A549 (cell line): ENCODE results near the gene MAD1L1. TPM values are rescaled to one million over a fixed set of nuclear protein-coding genes. Genes with fewer than 3 reads are reported as not detected.

ENCODE experiments used
- ATAC-seq, 2 experiments: fragments of 200-7000 bp in 1 of 2; fragments of >200 bp in 1 of 2; cut with Nextera tagmentation in 1 of 2; cut with Tn5 transposase in 1 of 2; 3 replicates each; pipeline versions ENCODE4 v1.8.0 to v1.9.1; 2018 to 2020; ENCODE audit warnings: mild to moderate bottlenecking in 1 of 2, moderate library complexity in 1 of 2
- CTCF ChIA-PET: fragments of 300-600 bp; sonication (Branson Sonifier 250); formaldehyde crosslinking; extraction: SDS; loops from one replicate; lab custom pipeline; 2021; ENCODE audit warnings: antibody characterized with exemption, inconsistent platforms; lab: Yijun Ruan, JAX
- POLR2A ChIA-PET: fragments of 350-600 bp; formaldehyde crosslinking; extraction: SDS; loops from one replicate; lab custom pipeline; 2021; ENCODE audit warnings: antibody characterized with exemption, inconsistent platforms; lab: Yijun Ruan, JAX
- DNase-seq, 2 experiments: peaks; one replicate each; pipeline versions ENCODE4 v3.0.0 to v3.0.0-alpha.2; 2011 to 2016; ENCODE audit warnings: low read depth in 1 of 2, low spot score in 1 of 2
- FAIRE-seq: peaks from 2 replicates; lab custom pipeline; 2011; peaks lifted over from hg19 to GRCh38; lab: Jason Lieb, UNC
- H3K27ac ChIP-seq, 2 experiments: fragments of >200 bp; sonication (Bioruptor Twin); formaldehyde crosslinking; 3 replicates each; pipeline ENCODE4 v1.5.1; 2016 to 2017
- H3K4me1 ChIP-seq: fragments of >200 bp; sonication (Bioruptor Twin); formaldehyde crosslinking; 3 replicates; pipeline ENCODE4 v1.6.1; 2016
- H3K4me2 ChIP-seq: fragments of >200 bp; sonication (Bioruptor Twin); formaldehyde crosslinking; 3 replicates; pipeline ENCODE4 v1.6.1; 2016
- H3K4me3 ChIP-seq: fragments of >200 bp; sonication (Bioruptor Twin); formaldehyde crosslinking; 3 replicates; pipeline ENCODE4 v1.5.1; 2016
- H3K9me3 ChIP-seq: fragments of >200 bp; sonication (Bioruptor Twin); formaldehyde crosslinking; 3 replicates; pipeline ENCODE4 v1.6.1; 2016
- CBX2 ChIP-seq: fragments of 200-600 bp; sonication (generic); IDR thresholded peaks from 2 replicates; pipeline ENCODE4 v1.6.1; 2016; ENCODE audit warnings: low read depth, mild to moderate bottlenecking, borderline replicate concordance
- CHD2 ChIP-seq: fragments of 150-350 bp; IDR thresholded peaks from 2 replicates; pipeline ENCODE4 v1.6.1; 2014; ENCODE audit warnings: low read length; ENCODE audit not compliant: partially characterized antibody
- EHF ChIP-seq: fragments of 250-450 bp; sonication (Bioruptor Pico); IDR thresholded peaks from 2 replicates; pipeline ENCODE4 v1.5.0; 2020; ENCODE audit warnings: mild to moderate bottlenecking
- EP300 ChIP-seq, 2 experiments: fragments of >200 bp; sonication (Bioruptor Twin); formaldehyde crosslinking; IDR thresholded peaks; 2 replicates in 1 of 2; 3 replicates in 1 of 2; pipeline ENCODE4 v1.6.1; 2016 to 2017
- ESRRA ChIP-seq: fragments of 150-350 bp; IDR thresholded peaks from 2 replicates; pipeline ENCODE4 v1.6.1; 2014; ENCODE audit warnings: mild to moderate bottlenecking, low read length, borderline replicate concordance
- FOSL2 ChIP-seq, 2 experiments: fragments of 450-650 bp in 1 of 2; fragments of >200 bp in 1 of 2; sonication (Bioruptor Twin) in 1 of 2; formaldehyde crosslinking; IDR thresholded peaks; 2 replicates each; pipeline versions ENCODE4 v1.5.0 to v1.6.1; 2016 to 2020; ENCODE audit warnings: mild to moderate bottlenecking in 1 of 2, moderate library complexity in 1 of 2
- GATA3 ChIP-seq: IDR thresholded peaks from 2 replicates; pipeline ENCODE4 v1.6.1; 2012; ENCODE audit warnings: borderline replicate concordance
- HDAC2 ChIP-seq: fragments of 200-600 bp; sonication (generic); IDR thresholded peaks from 2 replicates; pipeline ENCODE4 v1.6.1; 2016
- HEYL ChIP-seq: fragments of 250-450 bp; sonication (Bioruptor Pico); IDR thresholded peaks from 2 replicates; pipeline ENCODE4 v1.8.0; 2021; ENCODE audit warnings: mild to moderate bottlenecking, moderate library complexity
- HOXA7 ChIP-seq: fragments of 250-450 bp; sonication (Bioruptor Pico); IDR thresholded peaks from 2 replicates; pipeline ENCODE4 v1.5.0; 2020; ENCODE audit warnings: mild to moderate bottlenecking, moderate library complexity
- HOXB5 ChIP-seq: fragments of 250-450 bp; sonication (Bioruptor Pico); IDR thresholded peaks from 2 replicates; pipeline ENCODE4 v1.5.0; 2020; ENCODE audit warnings: mild to moderate bottlenecking, moderate library complexity
- JUNB ChIP-seq: fragments of >200 bp; sonication (Bioruptor Twin); formaldehyde crosslinking; IDR thresholded peaks from 2 replicates; pipeline ENCODE4 v1.6.1; 2016
- NFE2L2 ChIP-seq: fragments of 150-350 bp; conservative IDR thresholded peaks from 2 replicates; pipeline ENCODE4 v1.6.1; 2014; ENCODE audit warnings: low read length
- POLR2A ChIP-seq: IDR thresholded peaks from 2 replicates; pipeline ENCODE4 v1.6.1; 2012; ENCODE audit warnings: mild to moderate bottlenecking, low read length
- RCOR1 ChIP-seq: fragments of 150-350 bp; IDR thresholded peaks from 2 replicates; pipeline ENCODE4 v1.6.1; 2014; ENCODE audit warnings: antibody characterized with exemption, low read length, low read depth
- RNF2 ChIP-seq: fragments of 200-600 bp; sonication (generic); IDR thresholded peaks from 2 replicates; pipeline ENCODE4 v1.6.1; 2016; ENCODE audit warnings: low read depth, mild to moderate bottlenecking, antibody characterized with exemption, moderate library complexity, borderline replicate concordance
- SMC3 ChIP-seq: fragments of >200 bp; sonication (Bioruptor Twin); formaldehyde crosslinking; IDR thresholded peaks from 3 replicates; pipeline ENCODE4 v1.6.1; 2018; ENCODE audit warnings: inconsistent platforms
- TP53 ChIP-seq: fragments of 250-450 bp; sonication (Bioruptor Pico); IDR thresholded peaks from 2 replicates; pipeline ENCODE4 v1.5.0; 2021; ENCODE audit warnings: mild to moderate bottlenecking, moderate library complexity
- ZFP36 ChIP-seq: fragments of 450-650 bp; IDR thresholded peaks from 2 replicates; pipeline ENCODE4 v1.6.1; 2014; ENCODE audit warnings: borderline replicate concordance; ENCODE audit not compliant: partially characterized antibody
- ZNF302 ChIP-seq: fragments of 250-450 bp; sonication (Bioruptor Pico); IDR thresholded peaks from 2 replicates; pipeline ENCODE4 v1.9.0; 2021; ENCODE audit warnings: inconsistent platforms, mild to moderate bottlenecking, moderate library complexity
- WGBS: methylation state at CpG from one replicate; pipeline ENCODE4 v1.1.6; 2017; ENCODE audit errors: missing lambda C conversion rate; 5-methylcytosine and 5-hydroxymethylcytosine counted together
- polyA plus RNA-seq, 4 experiments: library from polyadenylated mRNA; depleted of rRNA in 3 of 4; stranded (reverse); fragments of >200 nt; fragmentation: RNase III in 1 of 4; extraction: RNeasy Plus Mini Kit Qiagen cat#74134 plus additional on column Dnase treatment in 1 of 4; gene quantifications; 2 replicates in 3 of 4; 3 replicates in 1 of 4; pipeline ENCODE4 v1.2.3, GENCODE V29; 2011 to 2017
- TF ChIP-seq, protein P1 (sequence below): fragments of 200-600 bp; sonication (generic); IDR thresholded peaks from 2 replicates; pipeline ENCODE4 v1.6.1; 2016; ENCODE audit warnings: antibody characterized with exemption, mild to moderate bottlenecking, moderate library complexity
- TF ChIP-seq, protein P2 (sequence below): IDR thresholded peaks from 2 replicates; pipeline ENCODE4 v1.6.1; 2012
- TF ChIP-seq, protein P3 (sequence below): IDR thresholded peaks from 2 replicates; pipeline ENCODE4 v1.6.1; 2012
- TF ChIP-seq, protein P4 (sequence below): fragments of 450-650 bp; IDR thresholded peaks from 2 replicates; pipeline ENCODE4 v1.6.1; 2014; ENCODE audit warnings: antibody characterized with exemption
- TF ChIP-seq, protein P5 (sequence below): IDR thresholded peaks from 2 replicates; pipeline ENCODE4 v1.6.1; 2012; ENCODE audit warnings: low read depth, borderline replicate concordance
- TF ChIP-seq, protein P6 (sequence below): fragments of >200 bp; sonication (Bioruptor Twin); formaldehyde crosslinking; IDR thresholded peaks from 3 replicates; pipeline ENCODE4 v1.6.1; 2016
- TF ChIP-seq, protein P7 (sequence below): fragments of 150-350 bp; IDR thresholded peaks from 2 replicates; pipeline ENCODE4 v1.6.1; 2014; ENCODE audit warnings: low read depth, mild to moderate bottlenecking, low read length
- TF ChIP-seq, protein P8 (sequence below): fragments of 250-450 bp; sonication (Bioruptor Pico); IDR thresholded peaks from 2 replicates; pipeline ENCODE4 v1.5.0; 2020; ENCODE audit warnings: low read depth, mild to moderate bottlenecking, moderate library complexity
- TF ChIP-seq, protein P9 (sequence below): fragments of >200 bp; sonication (Bioruptor Twin); formaldehyde crosslinking; IDR thresholded peaks from 2 replicates; pipeline ENCODE4 v1.6.1; 2016

Gene MAD1L1
- polyA plus RNA-seq, 2 of the 4 experiments (the other 2 are of a cell fraction): 13.6 to 16.6 TPM

DNA sequence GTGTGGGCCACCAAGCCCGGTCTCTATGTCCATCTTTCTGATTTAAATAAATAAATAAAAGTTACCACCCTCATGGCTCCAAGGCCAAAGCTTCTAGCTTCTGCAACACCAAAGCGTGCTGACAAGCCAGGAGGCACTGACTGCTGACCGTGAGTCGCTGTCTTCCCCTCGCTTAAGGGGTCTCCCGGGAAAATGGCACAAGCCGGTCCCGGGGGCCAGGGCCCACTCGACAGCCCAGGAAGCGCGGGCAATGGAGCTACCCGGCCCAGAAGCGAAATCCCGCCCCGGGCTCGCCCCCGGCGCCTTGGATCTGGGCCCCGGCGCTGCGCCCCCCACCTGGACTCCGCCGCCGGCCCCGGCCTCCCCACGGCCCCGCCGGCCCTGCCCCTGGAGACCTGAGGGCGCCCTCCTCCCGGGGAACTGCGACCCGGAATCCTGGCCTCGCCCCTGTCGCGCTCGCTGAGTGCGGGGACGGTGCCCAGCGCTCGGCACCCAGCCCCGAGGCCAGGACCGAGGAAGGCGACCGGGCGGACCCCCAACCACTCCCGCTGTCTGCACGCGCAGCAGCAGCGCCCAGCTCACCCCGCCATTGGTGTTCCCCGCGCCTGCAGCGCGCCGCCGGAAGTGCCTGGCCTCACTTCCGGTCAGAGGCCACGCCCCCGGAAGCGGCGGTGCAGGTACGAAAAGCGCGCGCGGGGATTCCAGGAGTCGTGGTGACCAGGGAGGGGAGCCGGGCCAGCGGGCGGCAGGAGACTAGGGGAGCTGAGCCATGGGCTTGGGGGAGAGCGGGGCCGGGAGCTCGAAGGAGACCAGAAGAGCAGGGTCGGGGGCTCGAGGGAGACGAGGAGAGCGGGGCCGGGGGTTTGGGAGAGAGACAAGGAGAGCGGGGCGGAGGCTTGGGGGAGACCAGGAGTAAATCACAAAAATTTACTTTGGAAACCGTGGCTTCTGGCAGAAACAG is 9.1 kb upstream of the MAD1L1 start, which contains the start of the genes MRM2 and NUDT1:
Gene MRM2, minus strand, starts transcription at position 626 of the 961 bp plus-strand sequence. Its CDS starts 36 bp downstream, at position 590.
Gene NUDT1, plus strand, starts transcription at position 647 of the 961 bp plus-strand sequence. CDS start 2,349 bp downstream, outside the sequence.
- Histone ChIP-seq H3K4me3 (peak within 1 kb of the TSS; percentile 99), H3K4me1 (peaks cover 16% of the 10 kb centered on the region), H3K27ac (peak within 1 kb of the TSS; percentile 94 to 98), H3K9me3 (no peaks in the 10 kb centered on the region), H3K4me2 (peak within 1 kb of the TSS; percentile 93)
- POLR2A ChIA-PET: interaction anchor here (1.0 to 2.0 kb wide), 7 partner anchors 8 to 114 kb away, joined by 3 to 8 read pairs (median 3); partner anchors contain the start of gene MAD1L1
- CTCF ChIA-PET: interaction anchor here (0.7 to 4.4 kb wide), 2 partner anchors 12 to 106 kb away, joined by 3 to 18 read pairs; no protein-coding TSS in a partner anchor
- FAIRE-seq: no peak
- DNase-seq: peak; percentile 82 to 84
- ATAC-seq: peak; percentile 91 to 94
- 4% methylated on average over 30 of the region's 81 CpGs for WGBS
- TF ChIP-seq ZFP36 (no peak), CBX2 (no peak), SMC3 (no peak), TP53 (CRISPR knock-in tag) (no peak), HOXA7 (CRISPR knock-in tag) (no peak), HEYL (no peak), RCOR1 (no peak), NFE2L2 (no peak), GATA3 (no peak), EP300 (IDR thresholded peaks at IDR 0.05) (no peak), POLR2A (peak; percentile 91), HDAC2 (peak; percentile 71; the same call in 1 of the 2 replicates), CHD2 (no peak), JUNB (no peak), RNF2 (no peak), EHF (CRISPR knock-in tag) (no peak), ZNF302 (CRISPR knock-in tag) (no peak), HOXB5 (no peak), FOSL2 (IDR thresholded peaks at IDR 0.05) (no peak), FOSL2 (CRISPR knock-in tag; IDR thresholded peaks at IDR 0.05) (peak; percentile 4; the same call in 1 of the 2 replicates), ESRRA (no peak)
- TF ChIP-seq, protein P1, sequence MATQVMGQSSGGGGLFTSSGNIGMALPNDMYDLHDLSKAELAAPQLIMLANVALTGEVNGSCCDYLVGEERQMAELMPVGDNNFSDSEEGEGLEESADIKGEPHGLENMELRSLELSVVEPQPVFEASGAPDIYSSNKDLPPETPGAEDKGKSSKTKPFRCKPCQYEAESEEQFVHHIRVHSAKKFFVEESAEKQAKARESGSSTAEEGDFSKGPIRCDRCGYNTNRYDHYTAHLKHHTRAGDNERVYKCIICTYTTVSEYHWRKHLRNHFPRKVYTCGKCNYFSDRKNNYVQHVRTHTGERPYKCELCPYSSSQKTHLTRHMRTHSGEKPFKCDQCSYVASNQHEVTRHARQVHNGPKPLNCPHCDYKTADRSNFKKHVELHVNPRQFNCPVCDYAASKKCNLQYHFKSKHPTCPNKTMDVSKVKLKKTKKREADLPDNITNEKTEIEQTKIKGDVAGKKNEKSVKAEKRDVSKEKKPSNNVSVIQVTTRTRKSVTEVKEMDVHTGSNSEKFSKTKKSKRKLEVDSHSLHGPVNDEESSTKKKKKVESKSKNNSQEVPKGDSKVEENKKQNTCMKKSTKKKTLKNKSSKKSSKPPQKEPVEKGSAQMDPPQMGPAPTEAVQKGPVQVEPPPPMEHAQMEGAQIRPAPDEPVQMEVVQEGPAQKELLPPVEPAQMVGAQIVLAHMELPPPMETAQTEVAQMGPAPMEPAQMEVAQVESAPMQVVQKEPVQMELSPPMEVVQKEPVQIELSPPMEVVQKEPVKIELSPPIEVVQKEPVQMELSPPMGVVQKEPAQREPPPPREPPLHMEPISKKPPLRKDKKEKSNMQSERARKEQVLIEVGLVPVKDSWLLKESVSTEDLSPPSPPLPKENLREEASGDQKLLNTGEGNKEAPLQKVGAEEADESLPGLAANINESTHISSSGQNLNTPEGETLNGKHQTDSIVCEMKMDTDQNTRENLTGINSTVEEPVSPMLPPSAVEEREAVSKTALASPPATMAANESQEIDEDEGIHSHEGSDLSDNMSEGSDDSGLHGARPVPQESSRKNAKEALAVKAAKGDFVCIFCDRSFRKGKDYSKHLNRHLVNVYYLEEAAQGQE: no peak
- TF ChIP-seq, protein P2, sequence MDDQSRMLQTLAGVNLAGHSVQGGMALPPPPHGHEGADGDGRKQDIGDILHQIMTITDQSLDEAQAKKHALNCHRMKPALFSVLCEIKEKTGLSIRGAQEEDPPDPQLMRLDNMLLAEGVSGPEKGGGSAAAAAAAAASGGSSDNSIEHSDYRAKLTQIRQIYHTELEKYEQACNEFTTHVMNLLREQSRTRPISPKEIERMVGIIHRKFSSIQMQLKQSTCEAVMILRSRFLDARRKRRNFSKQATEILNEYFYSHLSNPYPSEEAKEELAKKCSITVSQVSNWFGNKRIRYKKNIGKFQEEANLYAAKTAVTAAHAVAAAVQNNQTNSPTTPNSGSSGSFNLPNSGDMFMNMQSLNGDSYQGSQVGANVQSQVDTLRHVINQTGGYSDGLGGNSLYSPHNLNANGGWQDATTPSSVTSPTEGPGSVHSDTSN: 0 out of 2 replicates have a peak, but pooled peaks have one; percentile 19
- TF ChIP-seq, protein P3, sequence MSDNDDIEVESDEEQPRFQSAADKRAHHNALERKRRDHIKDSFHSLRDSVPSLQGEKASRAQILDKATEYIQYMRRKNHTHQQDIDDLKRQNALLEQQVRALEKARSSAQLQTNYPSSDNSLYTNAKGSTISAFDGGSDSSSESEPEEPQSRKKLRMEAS: peak; percentile 93
- TF ChIP-seq, protein P4, sequence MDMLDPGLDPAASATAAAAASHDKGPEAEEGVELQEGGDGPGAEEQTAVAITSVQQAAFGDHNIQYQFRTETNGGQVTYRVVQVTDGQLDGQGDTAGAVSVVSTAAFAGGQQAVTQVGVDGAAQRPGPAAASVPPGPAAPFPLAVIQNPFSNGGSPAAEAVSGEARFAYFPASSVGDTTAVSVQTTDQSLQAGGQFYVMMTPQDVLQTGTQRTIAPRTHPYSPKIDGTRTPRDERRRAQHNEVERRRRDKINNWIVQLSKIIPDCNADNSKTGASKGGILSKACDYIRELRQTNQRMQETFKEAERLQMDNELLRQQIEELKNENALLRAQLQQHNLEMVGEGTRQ: no peak
- TF ChIP-seq, protein P5, sequence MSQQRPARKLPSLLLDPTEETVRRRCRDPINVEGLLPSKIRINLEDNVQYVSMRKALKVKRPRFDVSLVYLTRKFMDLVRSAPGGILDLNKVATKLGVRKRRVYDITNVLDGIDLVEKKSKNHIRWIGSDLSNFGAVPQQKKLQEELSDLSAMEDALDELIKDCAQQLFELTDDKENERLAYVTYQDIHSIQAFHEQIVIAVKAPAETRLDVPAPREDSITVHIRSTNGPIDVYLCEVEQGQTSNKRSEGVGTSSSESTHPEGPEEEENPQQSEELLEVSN: peak; percentile 89
- TF ChIP-seq, protein P6, sequence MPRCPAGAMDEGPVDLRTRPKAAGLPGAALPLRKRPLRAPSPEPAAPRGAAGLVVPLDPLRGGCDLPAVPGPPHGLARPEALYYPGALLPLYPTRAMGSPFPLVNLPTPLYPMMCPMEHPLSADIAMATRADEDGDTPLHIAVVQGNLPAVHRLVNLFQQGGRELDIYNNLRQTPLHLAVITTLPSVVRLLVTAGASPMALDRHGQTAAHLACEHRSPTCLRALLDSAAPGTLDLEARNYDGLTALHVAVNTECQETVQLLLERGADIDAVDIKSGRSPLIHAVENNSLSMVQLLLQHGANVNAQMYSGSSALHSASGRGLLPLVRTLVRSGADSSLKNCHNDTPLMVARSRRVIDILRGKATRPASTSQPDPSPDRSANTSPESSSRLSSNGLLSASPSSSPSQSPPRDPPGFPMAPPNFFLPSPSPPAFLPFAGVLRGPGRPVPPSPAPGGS: peak; percentile 95
- TF ChIP-seq, protein P7, sequence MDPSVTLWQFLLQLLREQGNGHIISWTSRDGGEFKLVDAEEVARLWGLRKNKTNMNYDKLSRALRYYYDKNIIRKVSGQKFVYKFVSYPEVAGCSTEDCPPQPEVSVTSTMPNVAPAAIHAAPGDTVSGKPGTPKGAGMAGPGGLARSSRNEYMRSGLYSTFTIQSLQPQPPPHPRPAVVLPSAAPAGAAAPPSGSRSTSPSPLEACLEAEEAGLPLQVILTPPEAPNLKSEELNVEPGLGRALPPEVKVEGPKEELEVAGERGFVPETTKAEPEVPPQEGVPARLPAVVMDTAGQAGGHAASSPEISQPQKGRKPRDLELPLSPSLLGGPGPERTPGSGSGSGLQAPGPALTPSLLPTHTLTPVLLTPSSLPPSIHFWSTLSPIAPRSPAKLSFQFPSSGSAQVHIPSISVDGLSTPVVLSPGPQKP: no peak
- TF ChIP-seq, protein P8, sequence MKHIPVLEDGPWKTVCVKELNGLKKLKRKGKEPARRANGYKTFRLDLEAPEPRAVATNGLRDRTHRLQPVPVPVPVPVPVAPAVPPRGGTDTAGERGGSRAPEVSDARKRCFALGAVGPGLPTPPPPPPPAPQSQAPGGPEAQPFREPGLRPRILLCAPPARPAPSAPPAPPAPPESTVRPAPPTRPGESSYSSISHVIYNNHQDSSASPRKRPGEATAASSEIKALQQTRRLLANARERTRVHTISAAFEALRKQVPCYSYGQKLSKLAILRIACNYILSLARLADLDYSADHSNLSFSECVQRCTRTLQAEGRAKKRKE (CRISPR knock-in tag): no peak
- TF ChIP-seq, protein P9, sequence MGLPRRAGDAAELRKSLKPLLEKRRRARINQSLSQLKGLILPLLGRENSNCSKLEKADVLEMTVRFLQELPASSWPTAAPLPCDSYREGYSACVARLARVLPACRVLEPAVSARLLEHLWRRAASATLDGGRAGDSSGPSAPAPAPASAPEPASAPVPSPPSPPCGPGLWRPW: no peak
